IPS DF 6.9 (cell line): ENCODE measurements around the gene NT5E.
"Not testable (repeated sequence)": the region's sequence is repeated elsewhere in the genome, so short reads cannot be mapped to it uniquely, and the experiment has no call there.

Experiments used
- DNase-seq: peaks from one replicate; pipeline ENCODE4 v3.0.0-alpha.2; 2013; ENCODE audit warnings: low read depth, low spot score
- H3K27ac ChIP-seq: one replicate; pipeline ENCODE4 v1.5.1; 2013; ENCODE audit warnings: low read length, control low read depth
- H3K27me3 ChIP-seq: 2 replicates; pipeline ENCODE4 v1.6.1; 2013; ENCODE audit warnings: mild to moderate bottlenecking, low read length; ENCODE audit not compliant: control insufficient read depth, insufficient read depth
- H3K36me3 ChIP-seq: 2 replicates; pipeline ENCODE4 v1.6.1; 2013; ENCODE audit warnings: low read length; ENCODE audit not compliant: control insufficient read depth, insufficient read depth
- H3K4me1 ChIP-seq: 2 replicates; pipeline ENCODE4 v1.6.1; 2013; ENCODE audit warnings: low read length; ENCODE audit not compliant: control insufficient read depth, insufficient read depth
- H3K4me3 ChIP-seq: 2 replicates; pipeline ENCODE4 v1.5.1; 2013; ENCODE audit warnings: mild to moderate bottlenecking, low read length
- H3K9me3 ChIP-seq: 2 replicates; pipeline ENCODE4 v1.6.1; 2013; ENCODE audit warnings: low read length, inconsistent platforms; ENCODE audit not compliant: control insufficient read depth, insufficient read depth
- WGBS: extraction: QIAGEN DNeasy Blood & Tissue Kit; methylation state at CpG from one replicate; pipeline ENCODE4 v1.1.7; 2013; ENCODE audit warnings: mixed read lengths, missing lambda C conversion rate; ENCODE audit not compliant: insufficient read length, insufficient coverage; 5-methylcytosine and 5-hydroxymethylcytosine counted together

Gene NT5E

GRCh38 chr6:85490516-85491248 lies 40.8 kb downstream of the NT5E start:
- Histone ChIP-seq H3K9me3 (no peaks in the 10 kb centered on the region), H3K4me3 (no peak overlapping the region), H3K36me3 (no peaks in the 10 kb centered on the region), H3K27me3 (no peaks in the 10 kb centered on the region), H3K27ac (no peak overlapping the region), H3K4me1 (no peaks in the 10 kb centered on the region)
- no CpG with 5 or more reads among the region's 6 CpGs for WGBS
- DNase-seq, result no peak

- no peaks in the 10 kb centered on the region for H3K4me1 ChIP-seq
- H3K27me3 ChIP-seq, result no peaks in the 10 kb centered on the region
- H3K4me3 ChIP-seq, result no peak overlapping the region
- WGBS, result no CpG with 5 or more reads among the region's 1 CpG
- no peak overlapping the region for H3K27ac ChIP-seq
- no peaks in the 10 kb centered on the region for H3K9me3 ChIP-seq
- no peaks in the 10 kb centered on the region for H3K36me3 ChIP-seq
- DNase-seq, result no peak
Measured at GRCh38 chr6:85493389-85493788, 43.5 kb downstream of the NT5E start.

- H3K36me3 ChIP-seq, result no peaks in the 10 kb centered on the region
- no peaks in the 10 kb centered on the region for H3K4me1 ChIP-seq
- no peak overlapping the region for H3K4me3 ChIP-seq
- no peaks in the 10 kb centered on the region for H3K9me3 ChIP-seq
- no peak overlapping the region for H3K27ac ChIP-seq
- DNase-seq, result no peak
- H3K27me3 ChIP-seq, result no peaks in the 10 kb centered on the region
- no CpG with 5 or more reads among the region's 5 CpGs for WGBS
Measured at GRCh38 chr6:85494547-85495536, 45.0 kb downstream of the NT5E start.

GRCh38 chr6:85496009-85496579 lies 46.2 kb downstream of the NT5E start:
- H3K4me1 ChIP-seq, result no peaks in the 10 kb centered on the region
- H3K27me3 ChIP-seq, result no peaks in the 10 kb centered on the region
- H3K4me3 ChIP-seq, result no peak overlapping the region
- H3K27ac ChIP-seq, result no peak overlapping the region
- WGBS, result no CpG with 5 or more reads among the region's 8 CpGs
- H3K9me3 ChIP-seq, result no peaks in the 10 kb centered on the region
- no peak for DNase-seq
- no peaks in the 10 kb centered on the region for H3K36me3 ChIP-seq

GRCh38 chr6:85496856-85497255 lies 47.0 kb downstream of the NT5E start:
- H3K4me1 ChIP-seq, result no peaks in the 10 kb centered on the region
- DNase-seq, result no peak
- H3K27ac ChIP-seq, result no peak overlapping the region
- H3K9me3 ChIP-seq, result no peaks in the 10 kb centered on the region
- H3K27me3 ChIP-seq, result no peaks in the 10 kb centered on the region
- WGBS, result no CpG with 5 or more reads among the region's 5 CpGs
- no peak overlapping the region for H3K4me3 ChIP-seq
- H3K36me3 ChIP-seq, result no peaks in the 10 kb centered on the region

- Histone ChIP-seq H3K27me3 (no peaks in the 10 kb centered on the region), H3K4me3 (no peak overlapping the region), H3K36me3 (no peaks in the 10 kb centered on the region), H3K4me1 (no peaks in the 10 kb centered on the region), H3K27ac (no peak overlapping the region), H3K9me3 (no peaks in the 10 kb centered on the region)
- DNase-seq, result no peak
- WGBS, result no CpG with 5 or more reads among the region's 2 CpGs
Measured at GRCh38 chr6:85498596-85499258, 48.8 kb downstream of the NT5E start.

- WGBS, result no CpG with 5 or more reads among the region's 8 CpGs
- H3K36me3 ChIP-seq, result no peaks in the 10 kb centered on the region
- no peak for DNase-seq
- no peak overlapping the region for H3K27ac ChIP-seq
- H3K9me3 ChIP-seq, result no peaks in the 10 kb centered on the region
- H3K4me3 ChIP-seq, result no peak overlapping the region
- H3K4me1 ChIP-seq, result no peaks in the 10 kb centered on the region
- H3K27me3 ChIP-seq, result no peaks in the 10 kb centered on the region
Measured at GRCh38 chr6:85506441-85507093, 56.7 kb downstream of the NT5E start.

GRCh38 chr6:85516168-85516567 lies 66.3 kb downstream of the NT5E start:
- Histone ChIP-seq H3K9me3 (no peaks in the 10 kb centered on the region), H3K27ac (no peak overlapping the region), H3K27me3 (no peaks in the 10 kb centered on the region), H3K36me3 (no peaks in the 10 kb centered on the region), H3K4me3 (no peak overlapping the region), H3K4me1 (no peaks in the 10 kb centered on the region)
- DNase-seq, result no peak

- WGBS, result no CpG with 5 or more reads among the region's 2 CpGs
- not testable (repeated sequence) for H3K27me3 ChIP-seq, DNase-seq, H3K36me3 ChIP-seq, H3K27ac ChIP-seq, H3K9me3 ChIP-seq, H3K4me1 ChIP-seq, H3K4me3 ChIP-seq
Measured at GRCh38 chr6:85524281-85524680, 74.4 kb downstream of the NT5E start.

- no peak overlapping the region for H3K4me3 ChIP-seq
- H3K27me3 ChIP-seq, result no peaks in the 10 kb centered on the region
- H3K36me3 ChIP-seq, result no peaks in the 10 kb centered on the region
- no peaks in the 10 kb centered on the region for H3K9me3 ChIP-seq
- no peak for DNase-seq
- H3K27ac ChIP-seq, result no peak overlapping the region
- no peaks in the 10 kb centered on the region for H3K4me1 ChIP-seq
- no CpG with 5 or more reads among the region's 2 CpGs for WGBS
Measured at GRCh38 chr6:85537055-85537494, 87.2 kb downstream of the NT5E start.
